Sigmoid colon (tissue), 7 donors: ENCODE measurements around the gene ZNF549. TPM values are rescaled to one million over a fixed set of nuclear protein-coding genes. Genes with fewer than 3 reads are reported as not detected.

Experiments used
- DNase-seq: peaks from one replicate; pipeline ENCODE4 v3.0.0-alpha.2; 2019
- H3K27ac ChIP-seq, 4 donors: fragments of 200-600 bp; sonication (generic); one replicate each; pipeline ENCODE4 v1.5.1; 2016 to 2019; ENCODE audit warnings: mild to moderate bottlenecking in 1 of 4
- H3K27me3 ChIP-seq, 3 donors: fragments of 200-600 bp; sonication (generic); one replicate each; pipeline ENCODE4 v1.5.1; 2019; ENCODE audit warnings: mild to moderate bottlenecking in 1 of 3
- H3K36me3 ChIP-seq, 4 donors: fragments of 200-600 bp; sonication (generic); one replicate each; pipeline ENCODE4 v1.5.1; 2016 to 2019
- H3K4me1 ChIP-seq, 4 donors: fragments of 200-600 bp; sonication (generic); one replicate each; pipeline ENCODE4 v1.5.1; 2017 to 2019
- H3K4me3 ChIP-seq, 4 donors: fragments of 200-600 bp; sonication (generic); one replicate each; pipeline ENCODE4 v1.5.1; 2017 to 2019; ENCODE audit warnings: mild to moderate bottlenecking in 2 of 4, moderate library complexity in 1 of 4
- H3K9me3 ChIP-seq, 4 donors: fragments of 200-600 bp in 3 of 4; sonication (generic) in 3 of 4; one replicate each; pipeline versions ENCODE4 v1.5.1 to v1.6.1; 2013 to 2019
- CTCF ChIP-seq, 4 experiments: fragments of 450-650 bp in 3 of 4; fragments of 200-600 bp in 1 of 4; IDR thresholded peaks; one replicate each; pipeline ENCODE4 v1.5.1; 2016 to 2019; ENCODE audit warnings: antibody characterized with exemption in 4 of 4, mild to moderate bottlenecking in 3 of 4, moderate library complexity in 2 of 4
- EP300 ChIP-seq, 4 donors: sonication (generic); formaldehyde crosslinking; IDR thresholded peaks; one replicate each; pipeline ENCODE4 v1.6.1; 2017; ENCODE audit warnings: antibody characterized with exemption in 4 of 4
- POLR2A ChIP-seq, 2 donors: fragments of 450-650 bp; IDR thresholded peaks; one replicate each; pipeline ENCODE4 v1.6.1; 2016; ENCODE audit warnings: antibody characterized with exemption in 2 of 2, mild to moderate bottlenecking in 2 of 2, moderate library complexity in 2 of 2
- POLR2AphosphoS5 ChIP-seq, 4 donors: sonication (generic); formaldehyde crosslinking; IDR thresholded peaks; one replicate each; pipeline ENCODE4 v1.6.1; 2017; ENCODE audit warnings: antibody characterized with exemption in 4 of 4
- WGBS, 2 donors: extraction: QIAGEN DNeasy Blood & Tissue Kit; methylation state at CpG; one replicate each; pipeline ENCODE4 v1.1.7; 2013; 5-methylcytosine and 5-hydroxymethylcytosine counted together
- intact Hi-C: fragments of 100-400 bp; cut with DNase I; formaldehyde crosslinking; loops from one replicate; pipeline ENCODE4 v1.15.1; 2023
- polyA plus RNA-seq, 3 donors: library from polyadenylated mRNA; stranded (reverse); fragments of 200-250 nt; gene quantifications; one replicate each; pipeline ENCODE4 v1.2.3, GENCODE V29; 2013
- total RNA-seq, 4 donors: library from RNA; depleted of rRNA; stranded (reverse); fragments of >200 nt; gene quantifications; one replicate each; pipeline ENCODE4 v1.1.0, GENCODE V29; 2016
- donor health status: healthy with polysubstance abuse.
- donor health status: Bipolar disorder and iron deficiency.
- donor health status: healthy.

Gene ZNF549
- total and polyA plus RNA-seq, 7 donors = 0.46 to 6.4 (median 4.2) TPM

- intact Hi-C loops = loop anchor here (5.0 kb wide), 1 partner anchor 49 kb away; the partner anchor contains the start of gene ZNF211
- peak within 1 kb of the TSS; percentile 54 to 69 (median 63) for H3K4me3 ChIP-seq
- no peak for TF ChIP-seq POLR2A (IDR thresholded peaks at IDR 0.05)
- TF ChIP-seq POLR2AphosphoS5 (IDR thresholded peaks at IDR 0.05) = peak in 3 of 4 donors; percentile 48 to 69 (median 66)
- no peaks in the 10 kb centered on the region for H3K27me3 ChIP-seq
- peak within 1 kb of the TSS; percentile 23 to 72 (median 63) for H3K27ac ChIP-seq
- peaks cover 4 to 30% (median 17%) of the 10 kb centered on the region in 4 donors for H3K9me3 ChIP-seq
- 3 to 23% methylated on average over 76 of the region's 76 CpGs for WGBS, 2 donors
- peaks cover 0 to 26% (median 15%) of the 10 kb centered on the region in 4 donors for H3K4me1 ChIP-seq
- peak; percentile 95 for DNase-seq
- peaks cover 5 to 19% (median 12%) of the 10 kb centered on the region in 4 donors for H3K36me3 ChIP-seq
These were observed 56.6 kb downstream of the ZNF549 start, which contains the start of gene ZIK1 for GRCh38 chr19:57583521-57584416. Gene ZIK1, plus strand, starts transcription at chr19:57584145. Its CDS starts 212 bp downstream, at chr19:57584357.

- TF ChIP-seq POLR2A (IDR thresholded peaks at IDR 0.05) (no peak), POLR2AphosphoS5 (IDR thresholded peaks at IDR 0.05) (no peak), CTCF (IDR thresholded peaks at IDR 0.05) (no peak), EP300 (IDR thresholded peaks at IDR 0.05) (no peak)
- Histone ChIP-seq H3K36me3 (peaks cover 23 to 49% (median 41%) of the 10 kb centered on the region in 4 donors), H3K4me3 (no peak overlapping the region), H3K27me3 (no peaks in the 10 kb centered on the region), H3K27ac (no peak overlapping the region), H3K9me3 (peaks cover 33 to 67% (median 48%) of the 10 kb centered on the region in 4 donors), H3K4me1 (peaks cover 0 to 20% (median 15%) of the 10 kb centered on the region in 4 donors)
- intact Hi-C loops = no loop called here
- no peak for DNase-seq
- WGBS, 2 donors = 83 to 96% methylated on average over 1 of the region's 1 CpG
These were observed 60.4 kb downstream of the ZNF549 start for GRCh38 chr19:57587529-57587928.

GRCh38 chr19:57599377-57599760, 72.2 kb downstream of the ZNF549 start:
- intact Hi-C loops = loop anchor here (1.0 to 2.0 kb wide), 2 partner anchors 21 to 40 kb away; partner anchors contain the start of genes ZNF416 and ZNF550
- H3K27me3 ChIP-seq = no peaks in the 10 kb centered on the region
- 57 to 58% methylated on average over 8 of the region's 8 CpGs for WGBS, 2 donors
- H3K4me3 ChIP-seq = peak overlapping the region; percentile 68 to 88 (median 70)
- DNase-seq = no peak
- H3K27ac ChIP-seq = peak overlapping the region in 3 of 4 donors; percentile 50 to 57 (median 55)
- H3K9me3 ChIP-seq = peaks cover 0 to 9% (median 1%) of the 10 kb centered on the region in 4 donors
- H3K36me3 ChIP-seq = peaks cover 0 to 10% (median 2%) of the 10 kb centered on the region in 4 donors
- TF ChIP-seq EP300 (IDR thresholded peaks at IDR 0.05) (no peak), CTCF (IDR thresholded peaks at IDR 0.05) (no peak), POLR2A (IDR thresholded peaks at IDR 0.05) (no peak), POLR2AphosphoS5 (IDR thresholded peaks at IDR 0.05) (no peak)
- H3K4me1 ChIP-seq = peaks cover 0 to 13% (median 9%) of the 10 kb centered on the region in 4 donors

- H3K9me3 ChIP-seq = peaks cover 0 to 10% (median 2%) of the 10 kb centered on the region in 4 donors
- TF ChIP-seq POLR2A (IDR thresholded peaks at IDR 0.05) (no peak), POLR2AphosphoS5 (IDR thresholded peaks at IDR 0.05) (peak; percentile 54 to 86 (median 84))
- intact Hi-C loops = loop anchor here (1.0 to 2.0 kb wide), 2 partner anchors 21 to 41 kb away; partner anchors contain the start of genes ZNF416 and ZNF550
- WGBS, 2 donors = 1% methylated on average over 53 of the region's 53 CpGs
- DNase-seq = peak; percentile 97
- peak within 1 kb of the TSS; percentile 68 to 88 (median 70) for H3K4me3 ChIP-seq
- no peaks in the 10 kb centered on the region for H3K27me3 ChIP-seq
- peaks cover 0 to 15% (median 4%) of the 10 kb centered on the region in 4 donors for H3K36me3 ChIP-seq
- H3K27ac ChIP-seq = peak within 1 kb of the TSS in 3 of 4 donors; percentile 50 to 57 (median 55)
- peaks cover 0 to 13% (median 9%) of the 10 kb centered on the region in 4 donors for H3K4me1 ChIP-seq
These were observed 72.7 kb downstream of the ZNF549 start, which contains the start of gene ZNF530 for GRCh38 chr19:57599761-57600383. Gene ZNF530, plus strand, starts transcription at chr19:57599885. Its CDS starts 4,461 bp downstream, at chr19:57604346.

- Histone ChIP-seq H3K9me3 (peaks cover 0 to 48% (median 15%) of the 10 kb centered on the region in 4 donors), H3K27me3 (no peaks in the 10 kb centered on the region), H3K4me3 (no peak overlapping the region), H3K4me1 (no peaks in the 10 kb centered on the region), H3K36me3 (peaks cover 4 to 46% (median 18%) of the 10 kb centered on the region in 4 donors), H3K27ac (no peak overlapping the region)
- WGBS, 2 donors = 97% methylated on average over 5 of the region's 5 CpGs
- DNase-seq = no peak
- TF ChIP-seq POLR2AphosphoS5 (IDR thresholded peaks at IDR 0.05) = no peak
- no peak for TF ChIP-seq EP300 (IDR thresholded peaks at IDR 0.05)
- no peak for TF ChIP-seq POLR2A (IDR thresholded peaks at IDR 0.05)
- TF ChIP-seq CTCF (IDR thresholded peaks at IDR 0.05) = no peak
- intact Hi-C loops = no loop called here
These were observed 79.8 kb downstream of the ZNF549 start for GRCh38 chr19:57606931-57607330.
